HG02943 (cell line): Measurements from ENCODE around the gene DLX1.

ENCODE experiments used
- ATAC-seq: cut with Tn5 transposase; IDR thresholded peaks from one replicate; pipeline ENCODE4 v1.9.1; 2021; ENCODE audit warnings: mild to moderate bottlenecking, low read depth, moderate library complexity; ENCODE audit not compliant: unreplicated experiment

The DLX1 gene

GRCh38 chr2:172095905-172096625 lies 10.8 kb downstream of the DLX1 start:
- no peak for ATAC-seq

- ATAC-seq = no peak
Observed at GRCh38 chr2:172096626-172097547, 11.6 kb downstream of the DLX1 start.

GRCh38 chr2:172097557-172098131 lies 12.3 kb downstream of the DLX1 start:
- ATAC-seq = no peak

- no peak for ATAC-seq
Observed at GRCh38 chr2:172098287-172098649, 13.0 kb downstream of the DLX1 start.

GRCh38 chr2:172098650-172099471 lies 13.6 kb downstream of the DLX1 start:
- ATAC-seq = no peak

GRCh38 chr2:172099472-172100079 lies 14.3 kb downstream of the DLX1 start:
- ATAC-seq = no peak

GRCh38 chr2:172100080-172100934 lies 15.0 kb downstream of the DLX1 start:
- ATAC-seq = no peak

- ATAC-seq = no peak
Observed at GRCh38 chr2:172100935-172101820, 15.9 kb downstream of the DLX1 start.

- ATAC-seq = peak; percentile 9
Observed at GRCh38 chr2:172101821-172102390, 16.6 kb downstream of the DLX1 start.

- peak; percentile 70 for ATAC-seq
Observed at GRCh38 chr2:172102391-172103359, 17.4 kb downstream of the DLX1 start, which contains the start of gene DLX2. DLX2 (minus strand) TSS chr2:172102900; CDS start chr2:172102538, 362 bp downstream.

- ATAC-seq = no peak
Observed at GRCh38 chr2:172103471-172104272, 18.4 kb downstream of the DLX1 start.

GRCh38 chr2:172105471-172106107 lies 20.3 kb downstream of the DLX1 start:
- no peak for ATAC-seq

GRCh38 chr2:172106108-172106961 lies 21.0 kb downstream of the DLX1 start:
- no peak for ATAC-seq
